Left ventricle myocardium inferior (tissue), 1 donor: ENCODE measurements around the gene ARHGAP10. TPM values are rescaled to one million over a fixed set of nuclear protein-coding genes. Genes with fewer than 3 reads are reported as not detected.

Source experiments
- DNase-seq: peaks from one replicate; pipeline ENCODE4 v3.0.0-alpha.2; 2020
- H3K27ac ChIP-seq: fragments of 200-600 bp; replicated peaks from 2 replicates; pipeline ENCODE4 v1.8.0; 2021
- H3K27me3 ChIP-seq: fragments of 200-600 bp; 2 replicates; pipeline ENCODE4 v1.8.0; 2021; ENCODE audit warnings: low read depth
- H3K36me3 ChIP-seq: fragments of 200-600 bp; 2 replicates; pipeline ENCODE4 v1.8.0; 2021
- H3K4me1 ChIP-seq: fragments of 200-600 bp; 2 replicates; pipeline ENCODE4 v1.8.0; 2021
- H3K4me3 ChIP-seq: fragments of 200-600 bp; 2 replicates; pipeline ENCODE4 v1.8.0; 2021; ENCODE audit warnings: mild to moderate bottlenecking, moderate library complexity
- H3K9me3 ChIP-seq: fragments of 200-600 bp; replicated peaks from 2 replicates; pipeline ENCODE4 v1.8.0; 2021
- CTCF ChIP-seq: fragments of 200-600 bp; IDR thresholded peaks from 2 replicates; pipeline ENCODE4 v1.8.0; 2021; ENCODE audit warnings: antibody characterized with exemption, mild to moderate bottlenecking, borderline replicate concordance
- intact Hi-C: fragments of 100-400 bp; cut with micrococcal nuclease; formaldehyde crosslinking; loops from one replicate; pipeline ENCODE4 v1.11.0; 2022
- total RNA-seq: library from RNA; stranded (reverse); fragmentation: NEBNext Ultra II Directional; extraction: Animal tissue kit (Norgen Biotek cat#: 25700); gene quantifications from one replicate; pipeline ENCODE4 v1.2.1, GENCODE V29; 2021
- donor health status: DM: no; HTN: yes; CAD: no; lungs with severe emphysema.

The ARHGAP10 gene
- total RNA-seq, 1 donor from 2014 or later, result 59.7 TPM

GRCh38 chr4:147831551-147832171, 99.8 kb downstream of the ARHGAP10 start:
- H3K27ac ChIP-seq, result peak overlapping the region; percentile 92
- H3K27me3 ChIP-seq, result no peaks in the 10 kb centered on the region
- intact Hi-C loops, result no loop called here
- no peaks in the 10 kb centered on the region for H3K9me3 ChIP-seq
- DNase-seq, result no peak
- TF ChIP-seq CTCF, result no peak
- peaks cover 75% of the 10 kb centered on the region for H3K4me1 ChIP-seq
- H3K36me3 ChIP-seq, result peaks cover 3% of the 10 kb centered on the region
- no peak overlapping the region for H3K4me3 ChIP-seq

- intact Hi-C loops, result no loop called here
- no peak for TF ChIP-seq CTCF
- Histone ChIP-seq H3K4me1 (peaks cover 66% of the 10 kb centered on the region), H3K36me3 (peaks cover 3% of the 10 kb centered on the region), H3K27me3 (no peaks in the 10 kb centered on the region), H3K27ac (peak overlapping the region; percentile 92), H3K9me3 (no peaks in the 10 kb centered on the region), H3K4me3 (no peak overlapping the region)
- no peak for DNase-seq
These were observed 101.4 kb downstream of the ARHGAP10 start for GRCh38 chr4:147833254-147833653.

GRCh38 chr4:147833741-147834140, 101.9 kb downstream of the ARHGAP10 start:
- TF ChIP-seq CTCF, result no peak

GRCh38 chr4:147834480-147834879, 102.6 kb downstream of the ARHGAP10 start:
- no peaks in the 10 kb centered on the region for H3K27me3 ChIP-seq
- H3K4me3 ChIP-seq, result no peak overlapping the region
- H3K4me1 ChIP-seq, result peaks cover 58% of the 10 kb centered on the region
- H3K36me3 ChIP-seq, result peaks cover 3% of the 10 kb centered on the region
- TF ChIP-seq CTCF, result no peak
- DNase-seq, result no peak
- intact Hi-C loops, result no loop called here
- peak overlapping the region; percentile 92 for H3K27ac ChIP-seq
- H3K9me3 ChIP-seq, result no peaks in the 10 kb centered on the region

More at GRCh38 chr4:147833741-147834140, 101.9 kb downstream of the ARHGAP10 start:
- Histone ChIP-seq H3K4me1 (peaks cover 61% of the 10 kb centered on the region), H3K36me3 (peaks cover 3% of the 10 kb centered on the region), H3K4me3 (no peak overlapping the region), H3K27me3 (no peaks in the 10 kb centered on the region), H3K27ac (peak overlapping the region; percentile 92), H3K9me3 (no peaks in the 10 kb centered on the region)
- no peak for DNase-seq
- intact Hi-C loops, result no loop called here

GRCh38 chr4:147836807-147837206, 104.9 kb downstream of the ARHGAP10 start:
- Histone ChIP-seq H3K36me3 (peaks cover 3% of the 10 kb centered on the region), H3K4me3 (no peak overlapping the region), H3K27ac (peak overlapping the region; percentile 64), H3K4me1 (peaks cover 58% of the 10 kb centered on the region), H3K9me3 (no peaks in the 10 kb centered on the region), H3K27me3 (no peaks in the 10 kb centered on the region)
- TF ChIP-seq CTCF, result no peak
- intact Hi-C loops, result no loop called here
- DNase-seq, result no peak
